Activated CD8-positive, alpha-beta memory T cell treated with anti-CD3 and anti-CD28 coated beads, Interleukin-2, amount 10 ng/mL, durations not matched to agents 7 days and 5 days (primary cell): ENCODE measurements around the gene GFRA1. TPM values are rescaled to one million over a fixed set of nuclear protein-coding genes. Genes with fewer than 3 reads are reported as not detected.

Experiments
- ATAC-seq: fragments of 150-1000 bp; cut with Tn5 transposase; one replicate; pipeline ENCODE4 v1.10.0; 2021; ENCODE audit warnings: moderate library complexity
- CTCF ChIA-PET: fragments of 350-600 bp; sonication (Branson Sonifier 250); formaldehyde crosslinking; loops from one replicate; lab custom pipeline; 2021; ENCODE audit warnings: antibody characterized with exemption; lab: Charles Lee
- DNase-seq: peaks from one replicate; pipeline ENCODE4 v3.0.0-alpha.2; 2020
- H3K27ac Mint-ChIP-seq: one replicate; pipeline ENCODE4 v1.8.0; 2021; ENCODE audit warnings: mild to moderate bottlenecking, mixed read lengths
- H3K27me3 Mint-ChIP-seq: one replicate; pipeline ENCODE4 v1.8.0; 2021; ENCODE audit warnings: mixed read lengths
- H3K36me3 Mint-ChIP-seq: one replicate; pipeline ENCODE4 v1.8.0; 2021; ENCODE audit warnings: mild to moderate bottlenecking, mixed read lengths
- H3K4me1 Mint-ChIP-seq: one replicate; pipeline ENCODE4 v1.8.0; 2021; ENCODE audit warnings: mixed read lengths
- H3K4me3 Mint-ChIP-seq: one replicate; pipeline ENCODE4 v1.8.0; 2021; ENCODE audit warnings: mild to moderate bottlenecking, moderate library complexity, mixed read lengths
- H3K9me3 Mint-ChIP-seq: one replicate; pipeline ENCODE4 v1.8.0; 2022; ENCODE audit warnings: low read depth, mixed read lengths
- total RNA-seq, 2 experiments: library from RNA; stranded (reverse); gene quantifications; one replicate each; pipeline ENCODE4 v1.2.3, GENCODE V29; 2021

GFRA1 gene
- total RNA-seq, 2 experiments from 2014 or later: not detected

GRCh38 chr10:116109881-116110280 is 163.1 kb downstream of the GFRA1 start:
- Mint-ChIP-seq H3K9me3 (no peaks in the 10 kb centered on the region), H3K36me3 (no peaks in the 10 kb centered on the region), H3K27ac (no peak overlapping the region), H3K4me3 (no peak overlapping the region), H3K4me1 (no peaks in the 10 kb centered on the region), H3K27me3 (no peaks in the 10 kb centered on the region)
- DNase-seq (no peak), ATAC-seq (no peak)
- CTCF ChIA-PET: no interaction called here

- ATAC-seq: no peak
- CTCF ChIA-PET: no interaction called here
- no peaks in the 10 kb centered on the region for H3K4me1 Mint-ChIP-seq
Measured at GRCh38 chr10:116109481-116109880, 163.5 kb downstream of the GFRA1 start.

GRCh38 chr10:116108095-116108494 is 164.9 kb downstream of the GFRA1 start:
- Mint-ChIP-seq H3K27me3 (no peaks in the 10 kb centered on the region), H3K27ac (no peak overlapping the region), H3K9me3 (no peaks in the 10 kb centered on the region), H3K4me3 (no peak overlapping the region), H3K36me3 (no peaks in the 10 kb centered on the region), H3K4me1 (no peaks in the 10 kb centered on the region)
- CTCF ChIA-PET: no interaction called here
- DNase-seq (no peak), ATAC-seq (no peak)

More at GRCh38 chr10:116109481-116109880, 163.5 kb downstream of the GFRA1 start:
- H3K36me3 Mint-ChIP-seq: no peaks in the 10 kb centered on the region
- H3K27ac Mint-ChIP-seq: no peak overlapping the region
- DNase-seq: no peak
- H3K27me3 Mint-ChIP-seq: no peaks in the 10 kb centered on the region
- no peaks in the 10 kb centered on the region for H3K9me3 Mint-ChIP-seq
- no peak overlapping the region for H3K4me3 Mint-ChIP-seq

GRCh38 chr10:116106611-116107010 is 166.4 kb downstream of the GFRA1 start:
- H3K27ac Mint-ChIP-seq: no peak overlapping the region
- no peaks in the 10 kb centered on the region for H3K36me3 Mint-ChIP-seq
- DNase-seq (no peak), ATAC-seq (no peak)
- no peaks in the 10 kb centered on the region for H3K4me1 Mint-ChIP-seq
- no peaks in the 10 kb centered on the region for H3K27me3 Mint-ChIP-seq
- peaks cover 1% of the 10 kb centered on the region for H3K9me3 Mint-ChIP-seq
- no peak overlapping the region for H3K4me3 Mint-ChIP-seq
- CTCF ChIA-PET: no interaction called here

- CTCF ChIA-PET: no interaction called here
- H3K36me3 Mint-ChIP-seq: no peaks in the 10 kb centered on the region
- H3K9me3 Mint-ChIP-seq: peaks cover 4% of the 10 kb centered on the region
- no peak for DNase-seq
- H3K4me1 Mint-ChIP-seq: no peaks in the 10 kb centered on the region
- H3K27me3 Mint-ChIP-seq: no peaks in the 10 kb centered on the region
- ATAC-seq: no peak
- no peak overlapping the region for H3K27ac Mint-ChIP-seq
- no peak overlapping the region for H3K4me3 Mint-ChIP-seq
Measured at GRCh38 chr10:116105264-116105663, 167.7 kb downstream of the GFRA1 start.

GRCh38 chr10:116104210-116104932 is 168.6 kb downstream of the GFRA1 start:
- H3K9me3 Mint-ChIP-seq: peaks cover 8% of the 10 kb centered on the region
- no peaks in the 10 kb centered on the region for H3K27me3 Mint-ChIP-seq
- ATAC-seq (no peak), DNase-seq (no peak)
- H3K4me1 Mint-ChIP-seq: no peaks in the 10 kb centered on the region
- H3K36me3 Mint-ChIP-seq: no peaks in the 10 kb centered on the region
- CTCF ChIA-PET: no interaction called here
- H3K27ac Mint-ChIP-seq: no peak overlapping the region
- no peak overlapping the region for H3K4me3 Mint-ChIP-seq

GRCh38 chr10:116103668-116104067 is 169.3 kb downstream of the GFRA1 start:
- CTCF ChIA-PET: no interaction called here
- DNase-seq (no peak), ATAC-seq (no peak)
- H3K4me1 Mint-ChIP-seq: no peaks in the 10 kb centered on the region
- H3K36me3 Mint-ChIP-seq: no peaks in the 10 kb centered on the region
- H3K4me3 Mint-ChIP-seq: no peak overlapping the region
- H3K27ac Mint-ChIP-seq: no peak overlapping the region
- H3K27me3 Mint-ChIP-seq: no peaks in the 10 kb centered on the region
- peaks cover 8% of the 10 kb centered on the region for H3K9me3 Mint-ChIP-seq

DNA sequence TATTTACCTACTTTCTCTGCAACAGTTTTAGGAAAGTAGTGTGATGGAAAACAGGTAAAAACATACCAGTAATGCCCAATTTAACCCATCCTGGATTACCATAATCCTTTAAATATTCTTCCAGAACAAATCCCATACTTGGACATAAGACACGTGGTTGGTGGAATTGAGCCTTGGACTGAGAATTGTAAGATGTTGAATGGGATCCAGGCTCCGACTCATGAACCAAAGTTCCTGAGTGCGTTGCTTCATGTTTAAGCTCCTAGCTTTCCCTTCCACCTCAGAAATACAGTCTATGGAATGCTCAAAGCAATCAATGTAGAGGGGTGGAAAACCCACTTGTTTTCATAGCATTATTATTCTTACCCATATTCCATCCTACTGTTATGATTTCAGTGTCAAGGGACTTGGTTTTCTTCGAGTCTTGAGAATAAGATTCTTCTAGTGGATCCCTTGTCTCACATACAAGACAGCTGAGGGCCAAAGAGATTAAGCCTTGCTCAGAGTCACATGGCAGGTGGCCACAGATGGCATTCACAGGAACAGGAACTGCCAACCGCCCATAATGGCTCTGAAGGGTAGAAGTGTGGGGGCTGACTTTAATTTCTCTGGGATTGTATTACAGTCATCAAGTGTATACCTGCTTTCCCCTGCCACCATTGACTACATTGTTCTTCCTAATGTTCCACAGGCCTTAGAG is 171.2 kb downstream of the GFRA1 start:
- no peaks in the 10 kb centered on the region for H3K36me3 Mint-ChIP-seq
- DNase-seq (no peak), ATAC-seq (no peak)
- H3K4me3 Mint-ChIP-seq: no peak overlapping the region
- CTCF ChIA-PET: no interaction called here
- H3K27me3 Mint-ChIP-seq: no peaks in the 10 kb centered on the region
- H3K4me1 Mint-ChIP-seq: no peaks in the 10 kb centered on the region
- H3K9me3 Mint-ChIP-seq: peaks cover 8% of the 10 kb centered on the region
- no peak overlapping the region for H3K27ac Mint-ChIP-seq

GRCh38 chr10:116100984-116101383 is 172.0 kb downstream of the GFRA1 start:
- Mint-ChIP-seq H3K27me3 (no peaks in the 10 kb centered on the region), H3K9me3 (peaks cover 8% of the 10 kb centered on the region), H3K4me3 (no peak overlapping the region), H3K4me1 (no peaks in the 10 kb centered on the region), H3K36me3 (no peaks in the 10 kb centered on the region), H3K27ac (no peak overlapping the region)
- CTCF ChIA-PET: no interaction called here
- no peak for DNase-seq
- ATAC-seq: no peak

- H3K27me3 Mint-ChIP-seq: no peaks in the 10 kb centered on the region
- no peak overlapping the region for H3K4me3 Mint-ChIP-seq
- peaks cover 8% of the 10 kb centered on the region for H3K9me3 Mint-ChIP-seq
- CTCF ChIA-PET: no interaction called here
- no peaks in the 10 kb centered on the region for H3K36me3 Mint-ChIP-seq
- DNase-seq: no peak
- no peaks in the 10 kb centered on the region for H3K4me1 Mint-ChIP-seq
- H3K27ac Mint-ChIP-seq: no peak overlapping the region
- no peak for ATAC-seq
Measured at GRCh38 chr10:116099023-116099420, 174.0 kb downstream of the GFRA1 start.

DNA sequence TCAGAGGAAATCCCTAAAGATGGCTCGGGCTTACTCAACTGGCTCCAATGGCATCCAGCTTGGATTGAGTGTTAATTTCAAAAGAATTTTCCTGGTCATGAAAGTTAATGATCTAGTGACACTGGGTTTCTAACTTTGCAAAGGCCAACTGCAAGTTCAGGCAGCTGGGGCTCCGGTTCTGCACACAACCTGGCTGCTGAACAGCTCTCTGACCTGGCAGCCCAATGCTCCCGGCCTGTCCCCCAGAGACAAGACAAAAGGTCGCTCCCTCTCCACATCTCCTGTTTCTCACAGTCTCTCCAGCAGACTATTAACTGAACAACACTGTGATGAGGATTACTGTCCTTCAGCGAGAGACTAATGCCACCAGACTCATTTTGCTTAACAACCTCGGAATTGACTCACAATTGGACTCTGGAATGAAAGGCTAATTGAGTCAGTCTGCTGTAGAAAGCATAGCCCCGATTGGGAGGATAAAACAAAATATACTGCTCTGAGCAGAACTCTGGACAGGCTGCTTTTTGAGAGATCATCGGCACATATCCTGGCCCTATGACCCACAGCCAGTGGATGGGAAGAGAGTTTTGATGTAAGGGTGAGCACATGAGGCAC is 174.5 kb downstream of the GFRA1 start:
- no peak overlapping the region for H3K27ac Mint-ChIP-seq
- ATAC-seq (no peak), DNase-seq (no peak)
- no peaks in the 10 kb centered on the region for H3K4me1 Mint-ChIP-seq
- no peak overlapping the region for H3K4me3 Mint-ChIP-seq
- no peaks in the 10 kb centered on the region for H3K27me3 Mint-ChIP-seq
- peaks cover 8% of the 10 kb centered on the region for H3K9me3 Mint-ChIP-seq
- no peaks in the 10 kb centered on the region for H3K36me3 Mint-ChIP-seq
- CTCF ChIA-PET: no interaction called here

DNA sequence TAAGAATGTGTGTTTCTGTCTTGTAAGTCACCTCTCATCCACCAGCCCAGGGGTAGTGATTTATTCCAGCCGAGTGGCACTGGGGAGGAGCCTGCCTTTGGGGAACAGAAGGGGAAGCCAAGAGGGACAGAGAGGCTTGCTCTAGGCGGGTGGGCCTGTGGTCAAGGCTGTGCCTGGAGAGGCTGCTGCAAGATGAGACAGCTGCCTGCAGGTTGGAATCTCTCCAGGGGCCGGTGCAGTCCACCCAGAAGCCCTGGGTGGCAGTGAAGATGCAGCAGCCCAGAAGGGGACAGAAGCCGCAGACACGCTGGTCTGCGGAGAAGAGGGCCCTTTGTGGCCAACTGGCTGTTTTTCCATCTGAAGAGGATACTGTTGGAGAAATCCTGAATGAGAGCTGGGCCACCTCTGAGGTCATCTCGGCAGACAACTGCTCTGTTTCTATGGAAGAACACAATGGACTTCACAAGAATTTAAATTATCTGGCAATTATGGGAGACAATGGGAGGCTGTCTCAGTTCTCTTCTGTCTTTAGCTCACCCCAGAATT is 175.7 kb downstream of the GFRA1 start:
- ATAC-seq (no peak), DNase-seq (no peak)
- Mint-ChIP-seq H3K4me1 (no peaks in the 10 kb centered on the region), H3K36me3 (no peaks in the 10 kb centered on the region), H3K9me3 (peaks cover 8% of the 10 kb centered on the region), H3K27ac (no peak overlapping the region), H3K4me3 (no peak overlapping the region), H3K27me3 (no peaks in the 10 kb centered on the region)
- CTCF ChIA-PET: no interaction called here

- CTCF ChIA-PET: no interaction called here
- ATAC-seq (no peak), DNase-seq (no peak)
- Mint-ChIP-seq H3K9me3 (peaks cover 6% of the 10 kb centered on the region), H3K27ac (no peak overlapping the region), H3K36me3 (no peaks in the 10 kb centered on the region), H3K27me3 (no peaks in the 10 kb centered on the region), H3K4me3 (no peak overlapping the region), H3K4me1 (no peaks in the 10 kb centered on the region)
Measured at GRCh38 chr10:116096526-116096925, 176.5 kb downstream of the GFRA1 start.

- no peaks in the 10 kb centered on the region for H3K4me1 Mint-ChIP-seq
- H3K27ac Mint-ChIP-seq: no peak overlapping the region
- no peaks in the 10 kb centered on the region for H3K36me3 Mint-ChIP-seq
- ATAC-seq (no peak), DNase-seq (no peak)
- CTCF ChIA-PET: no interaction called here
- H3K9me3 Mint-ChIP-seq: no peaks in the 10 kb centered on the region
- H3K27me3 Mint-ChIP-seq: no peaks in the 10 kb centered on the region
- no peak overlapping the region for H3K4me3 Mint-ChIP-seq
Measured at GRCh38 chr10:116094356-116094755, 178.7 kb downstream of the GFRA1 start.
